Smooth muscle cell (in vitro differentiated cells): Measurements from ENCODE around the gene AARS2. TPM values are rescaled to one million over a fixed set of nuclear protein-coding genes. Genes with fewer than 3 reads are reported as not detected.

Experiments used
- DNase-seq: peaks from one replicate; lab custom pipeline; 2025; ENCODE audit not compliant: unreplicated experiment; lab: John Stamatoyannopoulos, UW
- H2AFZ ChIP-seq: fragments of 200-600 bp; sonication (generic); 2 replicates; pipeline ENCODE4 v1.6.0; 2016; ENCODE audit warnings: antibody characterized with exemption, low read depth, mild to moderate bottlenecking
- H3F3A ChIP-seq: fragments of 200-600 bp; sonication (generic); 2 replicates; pipeline ENCODE4 v1.6.0; 2017; ENCODE audit warnings: antibody characterized with exemption, low read depth
- H3K27ac ChIP-seq: fragments of 200-600 bp; sonication (generic); 2 replicates; pipeline ENCODE4 v1.5.1; 2016; ENCODE audit warnings: low read depth, mild to moderate bottlenecking
- H3K27me3 ChIP-seq: fragments of 200-600 bp; sonication (generic); 2 replicates; pipeline ENCODE4 v1.6.1; 2016; ENCODE audit warnings: low read depth, mild to moderate bottlenecking
- H3K36me3 ChIP-seq: fragments of 200-600 bp; sonication (generic); 2 replicates; pipeline ENCODE4 v1.5.1; 2016; ENCODE audit warnings: low read depth
- H3K4me1 ChIP-seq: fragments of 200-600 bp; sonication (generic); 2 replicates; pipeline ENCODE4 v1.5.1; 2016; ENCODE audit warnings: low read depth
- H3K4me2 ChIP-seq: fragments of 200-600 bp; sonication (generic); 2 replicates; pipeline ENCODE4 v1.6.0; 2016; ENCODE audit warnings: mild to moderate bottlenecking
- H3K4me3 ChIP-seq: fragments of 200-600 bp; sonication (generic); 2 replicates; pipeline ENCODE4 v1.5.1; 2016; ENCODE audit warnings: mild to moderate bottlenecking
- H3K79me2 ChIP-seq: fragments of 200-600 bp; sonication (generic); 2 replicates; pipeline ENCODE4 v1.6.0; 2016; ENCODE audit warnings: low read depth, mild to moderate bottlenecking
- H3K9ac ChIP-seq: fragments of 200-600 bp; sonication (generic); 2 replicates; pipeline ENCODE4 v1.6.0; 2016; ENCODE audit warnings: low read depth
- H3K9me3 ChIP-seq: fragments of 200-600 bp; sonication (generic); replicated peaks from 2 replicates; pipeline ENCODE4 v1.5.1; 2016; ENCODE audit warnings: low read depth
- H4K20me1 ChIP-seq: fragments of 200-600 bp; sonication (generic); 2 replicates; pipeline ENCODE4 v1.6.0; 2016; ENCODE audit warnings: low read depth
- WGBS: methylation state at CpG from one replicate; pipeline ENCODE4 v1.1.7; 2016; ENCODE audit warnings: low lambda C conversion rate; 5-methylcytosine and 5-hydroxymethylcytosine counted together
- polyA plus RNA-seq: library from polyadenylated mRNA; unstranded; fragments of >200 nt; fragmentation: Nextera tagmentation; extraction: Ambion mirVana; gene quantifications from 2 replicates; pipeline ENCODE4 v1.2.1, GENCODE V29; 2016
- total RNA-seq: library from RNA; depleted of rRNA; stranded (reverse); fragments of >200 nt; gene quantifications from 2 replicates; pipeline ENCODE4 v1.2.3, GENCODE V29; 2014
- TF ChIP-seq, protein P1 (sequence below): fragments of 200-600 bp; sonication (generic); IDR thresholded peaks from 2 replicates; pipeline ENCODE4 v1.5.1; 2017; ENCODE audit warnings: borderline replicate concordance, mild to moderate bottlenecking, antibody characterized with exemption; ENCODE audit not compliant: insufficient read depth, poor library complexity, severe bottlenecking

Gene AARS2
- total and polyA plus RNA-seq, 2 experiments from 2014 or later = 7.5 to 15.1 TPM

DNA sequence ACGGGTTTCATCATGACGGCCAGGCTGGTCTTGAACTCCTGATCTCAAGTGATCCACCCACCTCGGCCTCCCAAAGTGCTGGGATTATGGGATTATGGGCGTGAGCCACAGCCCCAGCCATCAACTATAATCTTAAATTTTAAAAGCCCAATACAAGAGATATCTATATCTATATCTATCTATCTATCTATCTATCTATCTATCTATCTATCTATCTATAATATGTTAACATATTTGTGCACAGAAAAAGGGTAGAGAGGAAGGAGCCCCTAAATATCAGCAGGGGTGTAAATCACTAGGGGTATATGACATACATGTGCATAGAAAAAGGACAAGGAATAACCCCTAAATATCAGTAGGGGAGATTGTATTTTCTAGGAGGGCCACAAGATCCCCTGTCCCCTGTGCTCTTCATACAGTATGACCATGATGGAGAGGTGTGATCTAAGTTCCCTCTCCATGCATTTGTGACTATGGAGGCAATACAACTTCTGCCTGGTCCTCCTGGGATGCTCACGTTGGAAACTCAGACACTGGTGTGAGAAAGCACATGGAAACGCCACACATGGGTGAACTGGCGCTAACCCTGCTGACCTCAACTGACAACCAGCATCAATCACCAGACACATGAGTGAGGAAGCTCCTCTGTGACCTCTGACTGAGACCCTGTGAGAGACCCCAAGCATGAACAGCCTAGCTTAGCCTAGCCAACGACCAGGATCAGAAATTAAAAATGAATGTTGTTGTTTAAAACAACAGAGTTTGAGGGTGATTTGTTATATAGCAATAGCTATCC is 28.1 kb upstream of the AARS2 start:
- Histone ChIP-seq H3K9me3 (no peaks in the 10 kb centered on the region), H4K20me1 (no peaks in the 10 kb centered on the region), H3K4me3 (no peak overlapping the region), H3K4me2 (no peak overlapping the region), H3K27me3 (peaks cover 56% of the 10 kb centered on the region), H3F3A (no peaks in the 10 kb centered on the region), H3K4me1 (no peaks in the 10 kb centered on the region), H3K79me2 (no peaks in the 10 kb centered on the region), H3K36me3 (no peaks in the 10 kb centered on the region), H3K9ac (no peak overlapping the region), H2AFZ (no peak overlapping the region), H3K27ac (no peak overlapping the region)
- TF ChIP-seq, protein P1, sequence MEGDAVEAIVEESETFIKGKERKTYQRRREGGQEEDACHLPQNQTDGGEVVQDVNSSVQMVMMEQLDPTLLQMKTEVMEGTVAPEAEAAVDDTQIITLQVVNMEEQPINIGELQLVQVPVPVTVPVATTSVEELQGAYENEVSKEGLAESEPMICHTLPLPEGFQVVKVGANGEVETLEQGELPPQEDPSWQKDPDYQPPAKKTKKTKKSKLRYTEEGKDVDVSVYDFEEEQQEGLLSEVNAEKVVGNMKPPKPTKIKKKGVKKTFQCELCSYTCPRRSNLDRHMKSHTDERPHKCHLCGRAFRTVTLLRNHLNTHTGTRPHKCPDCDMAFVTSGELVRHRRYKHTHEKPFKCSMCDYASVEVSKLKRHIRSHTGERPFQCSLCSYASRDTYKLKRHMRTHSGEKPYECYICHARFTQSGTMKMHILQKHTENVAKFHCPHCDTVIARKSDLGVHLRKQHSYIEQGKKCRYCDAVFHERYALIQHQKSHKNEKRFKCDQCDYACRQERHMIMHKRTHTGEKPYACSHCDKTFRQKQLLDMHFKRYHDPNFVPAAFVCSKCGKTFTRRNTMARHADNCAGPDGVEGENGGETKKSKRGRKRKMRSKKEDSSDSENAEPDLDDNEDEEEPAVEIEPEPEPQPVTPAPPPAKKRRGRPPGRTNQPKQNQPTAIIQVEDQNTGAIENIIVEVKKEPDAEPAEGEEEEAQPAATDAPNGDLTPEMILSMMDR = no peak
- DNase-seq = no peak
- 85% methylated on average over 8 of the region's 8 CpGs for WGBS

DNA sequence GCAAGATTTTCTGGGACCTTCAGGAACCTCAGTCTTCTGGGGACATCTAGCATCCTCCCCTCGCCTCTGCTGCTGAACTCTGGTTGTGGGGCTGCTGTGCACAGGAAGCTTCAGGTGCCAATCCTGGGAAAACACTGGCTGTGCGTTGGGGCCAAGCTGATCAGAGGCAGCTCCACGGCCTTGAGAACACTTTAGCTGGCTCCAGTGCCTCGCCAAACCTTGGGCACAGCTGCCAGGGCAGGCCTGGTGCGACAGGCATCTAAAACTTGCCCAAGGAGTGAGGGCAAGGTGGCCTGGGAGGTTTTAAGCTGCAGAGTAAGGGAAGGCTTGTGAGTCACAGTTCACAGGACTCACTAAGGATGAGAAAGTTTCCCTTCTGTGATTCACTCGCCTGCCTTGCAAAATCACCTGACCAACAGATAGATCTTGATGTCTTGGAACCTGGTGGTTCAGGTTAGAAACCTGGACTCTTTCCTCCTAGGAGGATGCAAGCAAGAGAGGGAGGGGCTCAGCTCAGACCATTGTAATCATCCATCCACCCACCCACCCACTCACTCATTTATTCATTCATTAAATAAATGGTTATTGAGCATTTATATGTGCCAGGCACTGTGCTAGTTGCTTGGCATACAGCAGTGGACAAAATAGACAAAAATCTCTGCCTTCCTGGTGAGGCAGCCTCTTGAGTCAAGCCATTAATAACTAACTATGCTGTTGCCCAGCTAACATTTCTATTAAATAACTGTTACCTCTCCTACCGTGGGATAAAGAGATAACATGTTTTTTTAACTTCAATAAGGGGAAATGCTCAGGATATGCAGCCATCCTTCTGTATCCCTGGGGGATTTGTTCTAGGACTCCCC is 26.8 kb upstream of the AARS2 start:
- Histone ChIP-seq H3K27ac (no peak overlapping the region), H3K9me3 (no peaks in the 10 kb centered on the region), H2AFZ (no peak overlapping the region), H3K27me3 (peaks cover 57% of the 10 kb centered on the region), H3K4me1 (no peaks in the 10 kb centered on the region), H3F3A (no peaks in the 10 kb centered on the region), H3K79me2 (no peaks in the 10 kb centered on the region), H4K20me1 (no peaks in the 10 kb centered on the region), H3K36me3 (no peaks in the 10 kb centered on the region), H3K4me2 (no peak overlapping the region), H3K4me3 (no peak overlapping the region), H3K9ac (no peak overlapping the region)
- no peak for DNase-seq
- 84% methylated on average over 7 of the region's 7 CpGs for WGBS
- TF ChIP-seq, protein P1 = no peak

DNA sequence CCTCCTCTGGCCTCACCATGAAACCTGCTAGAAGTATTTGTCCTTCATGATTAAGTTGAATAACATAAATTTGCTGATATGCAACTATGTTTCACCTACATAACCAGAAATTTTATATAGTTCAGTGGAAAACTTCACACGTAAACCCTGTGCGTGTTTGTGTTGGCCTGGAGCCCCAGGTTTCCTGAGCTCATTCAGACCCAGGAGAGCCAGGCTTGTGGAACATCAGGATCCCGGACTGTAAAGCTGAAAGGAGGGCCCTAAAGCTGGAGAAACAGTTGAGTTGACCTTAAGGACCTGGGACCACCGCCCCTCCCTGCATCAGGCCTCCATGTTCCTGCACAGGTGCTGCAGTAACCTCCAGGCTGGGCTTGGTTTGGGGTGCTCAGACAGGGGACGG is 26.2 kb upstream of the AARS2 start:
- no peaks in the 10 kb centered on the region for H3K9me3 ChIP-seq
- H3K4me1 ChIP-seq = no peaks in the 10 kb centered on the region
- H3K4me3 ChIP-seq = no peak overlapping the region
- no peak for DNase-seq
- no peaks in the 10 kb centered on the region for H4K20me1 ChIP-seq
- H2AFZ ChIP-seq = no peak overlapping the region
- H3K4me2 ChIP-seq = no peak overlapping the region
- no peak overlapping the region for H3K27ac ChIP-seq
- no peak overlapping the region for H3K9ac ChIP-seq
- H3F3A ChIP-seq = no peaks in the 10 kb centered on the region
- no peaks in the 10 kb centered on the region for H3K79me2 ChIP-seq
- WGBS = 87% methylated on average over 5 of the region's 5 CpGs
- peaks cover 50% of the 10 kb centered on the region for H3K27me3 ChIP-seq
- TF ChIP-seq, protein P1 = no peak
- H3K36me3 ChIP-seq = no peaks in the 10 kb centered on the region
